MV-4-11 (cell line): ENCODE results near the gene CTIF.

Source experiments
- DNase-seq: peaks from one replicate; lab custom pipeline; 2025; lab: John Stamatoyannopoulos, UW

Gene CTIF

DNA sequence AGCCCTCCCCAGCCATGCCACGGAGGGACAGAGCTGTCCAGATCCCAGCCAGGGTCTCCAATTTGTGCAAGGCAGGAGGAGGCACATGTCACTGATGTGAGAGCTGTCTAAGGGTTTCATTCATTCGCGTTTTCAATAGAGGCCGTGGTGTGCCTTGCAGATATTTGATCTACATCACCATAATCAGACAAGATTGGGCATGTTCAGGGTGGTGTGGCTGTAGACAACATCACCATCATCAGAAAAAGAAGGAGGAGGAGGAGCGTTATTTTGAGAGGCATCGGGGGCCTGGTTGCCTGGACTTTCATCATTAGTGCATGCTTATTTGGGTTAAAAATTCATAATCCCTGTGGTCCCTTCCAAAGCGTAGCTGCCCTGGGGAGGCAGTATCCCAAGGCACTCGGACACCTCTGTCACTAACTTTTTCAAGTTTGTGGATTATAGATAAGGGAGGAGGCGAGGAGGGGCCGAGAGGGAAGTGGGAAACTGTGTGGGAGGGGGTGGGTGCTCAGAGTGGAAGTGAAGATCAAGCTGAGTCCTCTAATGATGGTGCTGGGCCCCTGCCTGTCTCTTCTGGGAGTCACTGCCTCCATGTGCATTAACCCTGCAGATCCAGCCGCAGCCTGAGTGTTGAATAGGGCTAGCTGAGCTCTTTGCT, 194.1 kb downstream of the CTIF start:
- DNase-seq: peak; percentile 66

GRCh38 chr18:48733643-48734253, 194.9 kb downstream of the CTIF start:
- no peak for DNase-seq

DNA sequence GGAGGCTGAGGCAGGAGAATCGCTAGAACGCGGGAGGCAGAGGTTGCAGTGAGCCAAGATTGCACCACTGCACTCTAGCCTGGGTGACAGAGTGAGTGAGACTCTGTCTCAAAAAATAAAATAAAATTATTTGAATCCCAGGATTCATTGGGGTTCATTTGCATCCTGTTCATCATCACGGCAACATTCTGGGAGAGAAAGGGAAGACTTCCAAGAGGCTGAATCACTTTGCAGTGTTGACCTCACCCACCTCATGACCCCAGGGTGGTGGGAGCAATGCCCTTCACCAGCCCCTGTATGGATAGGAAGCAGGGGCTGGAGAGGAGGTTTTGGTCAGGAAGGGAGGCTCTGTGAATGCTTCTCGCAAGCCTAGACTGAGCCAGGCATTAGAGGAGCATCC, 195.6 kb downstream of the CTIF start:
- DNase-seq: no peak

DNA sequence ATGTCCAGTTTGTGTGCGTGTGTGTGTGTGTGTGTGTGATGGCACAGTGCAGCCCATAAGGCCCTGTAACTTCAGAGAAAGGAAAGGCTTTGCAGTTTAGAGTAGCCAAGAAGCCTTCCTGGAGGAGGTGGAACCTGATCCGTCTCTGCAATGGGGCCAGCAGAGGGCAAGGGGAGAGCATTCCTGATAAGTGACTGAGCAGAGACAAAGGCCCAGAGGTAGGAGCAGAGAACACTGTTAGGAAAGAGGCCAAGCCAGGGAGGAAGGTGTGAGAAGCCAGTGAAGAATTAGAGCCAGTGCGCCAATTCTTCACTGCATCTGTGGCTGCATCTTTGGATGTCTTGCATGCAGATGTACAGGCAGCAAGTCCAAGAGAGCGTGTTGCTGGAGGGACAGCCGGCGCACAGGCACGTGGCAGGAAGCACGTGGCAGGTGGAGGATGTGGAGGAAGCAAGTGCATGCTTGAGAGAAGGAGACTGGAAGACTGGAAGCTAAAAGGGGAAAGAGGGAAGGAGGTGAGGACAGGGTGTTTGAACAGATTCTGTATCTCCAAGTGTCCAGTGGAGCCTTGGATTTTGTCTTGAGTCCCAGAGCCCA, 196.3 kb downstream of the CTIF start:
- DNase-seq: no peak

GRCh38 chr18:48735681-48736255, 196.9 kb downstream of the CTIF start:
- DNase-seq: no peak

- no peak for DNase-seq
Measured at GRCh38 chr18:48736321-48737260, 197.8 kb downstream of the CTIF start.

DNA sequence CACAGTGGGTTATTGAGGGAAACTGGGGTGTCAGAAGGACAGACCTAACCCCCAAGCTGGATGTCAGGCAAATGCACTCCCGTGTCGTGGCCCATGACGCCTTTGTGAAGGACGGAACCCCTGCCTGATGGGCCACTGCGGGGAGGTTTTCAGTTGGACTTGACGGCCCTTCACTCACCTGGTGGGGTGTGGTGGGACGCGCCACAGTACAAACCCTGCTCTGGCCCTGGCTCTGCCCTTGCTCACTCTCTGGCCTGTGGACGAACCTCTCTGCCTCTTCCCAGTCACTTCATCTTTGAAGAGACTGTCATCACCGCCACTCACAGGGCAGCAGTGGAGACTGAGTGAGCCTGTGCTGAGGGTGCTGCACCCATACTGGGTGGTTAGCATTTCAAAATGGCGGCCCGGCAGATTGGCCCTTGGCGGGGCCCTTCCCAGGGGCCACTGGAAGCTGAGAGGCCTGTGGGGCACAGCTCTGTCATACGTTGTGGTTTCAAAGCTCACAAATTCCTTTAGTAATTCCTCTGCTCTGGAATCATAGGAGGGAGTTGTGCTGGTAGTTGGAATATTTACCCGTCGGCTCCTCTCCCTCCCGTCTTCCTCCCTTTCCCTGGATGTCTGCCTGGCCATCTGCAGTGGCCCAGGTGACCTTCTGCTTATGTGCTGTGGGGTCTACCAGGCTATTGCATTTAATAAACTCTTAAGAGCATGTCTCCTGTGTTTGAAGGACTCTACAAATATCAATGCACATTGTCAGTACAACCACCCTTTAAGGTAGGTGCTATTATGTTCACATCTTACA, 200.6 kb downstream of the CTIF start:
- DNase-seq: no peak

DNA sequence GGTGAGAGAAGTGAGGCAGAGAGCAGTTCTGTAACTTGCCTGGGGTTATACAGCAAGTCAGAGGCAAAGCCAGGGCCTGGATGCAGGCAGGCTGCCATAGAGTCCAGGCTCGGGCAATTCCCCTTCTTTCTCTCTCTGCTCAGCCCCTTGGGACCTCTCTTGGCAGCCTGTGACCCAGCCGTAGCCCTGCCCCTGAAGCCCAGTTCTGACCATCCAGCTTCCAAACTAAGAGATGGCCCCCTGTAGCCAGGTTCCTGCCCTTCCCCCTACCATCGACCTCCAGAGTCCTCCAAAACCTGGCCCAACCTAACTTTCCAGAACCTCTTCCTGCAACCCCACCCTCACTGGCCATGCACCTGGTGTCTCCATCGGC, 201.2 kb downstream of the CTIF start:
- DNase-seq: no peak

GRCh38 chr18:48740851-48741485, 202.1 kb downstream of the CTIF start:
- no peak for DNase-seq

GRCh38 chr18:48741866-48742265, 203.0 kb downstream of the CTIF start:
- DNase-seq: no peak

- DNase-seq: no peak
Measured at GRCh38 chr18:48742304-48742703, 203.5 kb downstream of the CTIF start.

GRCh38 chr18:48742706-48743475, 204.1 kb downstream of the CTIF start:
- DNase-seq: peak; percentile 61

GRCh38 chr18:48743886-48744285, 205.1 kb downstream of the CTIF start:
- DNase-seq: no peak

- no peak for DNase-seq
Measured at GRCh38 chr18:48745293-48745692, 206.5 kb downstream of the CTIF start.

- no peak for DNase-seq
Measured at GRCh38 chr18:48749768-48750167, 210.9 kb downstream of the CTIF start.

GRCh38 chr18:48750485-48751175, 211.8 kb downstream of the CTIF start:
- peak; percentile 45 for DNase-seq

DNA sequence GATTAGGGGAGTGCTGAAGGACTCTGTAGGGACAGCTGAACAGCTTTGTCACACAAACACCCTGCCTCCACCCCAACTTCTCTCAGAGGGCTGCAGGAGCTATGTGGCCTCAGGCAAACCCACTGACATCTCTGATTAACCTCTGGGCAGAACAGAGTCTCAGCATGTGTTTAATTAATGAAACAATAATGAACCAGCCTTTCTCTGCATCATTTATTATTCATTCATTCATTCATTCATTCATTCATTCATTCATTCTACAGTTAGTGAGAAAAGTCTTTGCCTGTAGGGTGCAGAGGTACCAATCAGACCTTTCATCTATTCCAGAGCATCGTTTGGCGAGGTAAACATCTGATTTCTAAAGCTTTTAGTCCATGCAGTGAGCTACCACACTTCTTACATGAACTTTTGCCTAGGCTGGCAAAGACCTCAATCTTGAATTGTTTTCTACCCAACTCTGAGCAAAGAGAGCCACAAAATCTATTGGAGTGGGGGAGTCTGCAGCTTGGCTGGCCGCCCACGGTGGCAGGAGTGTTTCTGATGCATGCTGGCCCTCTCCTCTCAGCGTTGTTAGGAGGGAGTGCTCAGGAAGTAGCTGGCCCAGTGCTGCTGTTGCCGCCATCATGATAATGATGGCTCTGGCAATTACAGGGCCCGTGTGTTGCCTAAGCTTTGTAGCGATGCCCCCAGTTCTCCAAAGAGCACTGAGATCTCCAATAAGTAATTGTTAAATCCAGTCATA, 213.1 kb downstream of the CTIF start:
- no peak for DNase-seq

DNA sequence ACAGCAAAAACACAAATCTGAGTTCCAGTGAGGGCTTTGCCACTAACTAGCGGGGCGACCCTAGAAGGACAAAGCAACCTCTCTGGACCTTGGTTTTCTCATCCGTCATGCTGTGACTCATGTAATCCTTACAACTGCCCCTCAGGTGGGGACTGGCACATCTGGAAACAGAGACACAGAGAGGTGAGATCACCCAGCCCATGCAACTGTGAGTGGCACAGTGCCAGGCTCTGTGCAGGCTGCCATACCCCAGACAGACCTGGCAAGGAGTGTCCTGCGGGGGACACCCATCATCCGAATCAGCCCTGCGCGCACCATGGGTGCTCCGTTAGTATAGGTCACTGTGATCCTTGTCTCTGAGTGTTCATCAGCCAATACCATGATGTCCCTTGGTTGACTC, 213.6 kb downstream of the CTIF start:
- no peak for DNase-seq

GRCh38 chr18:48752928-48753327, 214.1 kb downstream of the CTIF start:
- no peak for DNase-seq
